GM20000 (cell line): ENCODE measurements around the gene FXYD2.

Experiments used
- DNase-seq: peaks from one replicate; pipeline ENCODE4 v3.0.0; 2012; ENCODE audit warnings: low spot score
- TF ChIP-seq, protein P1 (sequence below): IDR thresholded peaks from 2 replicates; pipeline ENCODE4 v1.5.1; 2012; ENCODE audit warnings: mild to moderate bottlenecking, control low read depth; ENCODE audit errors: extremely low read depth, missing control alignments

The FXYD2 gene

DNA sequence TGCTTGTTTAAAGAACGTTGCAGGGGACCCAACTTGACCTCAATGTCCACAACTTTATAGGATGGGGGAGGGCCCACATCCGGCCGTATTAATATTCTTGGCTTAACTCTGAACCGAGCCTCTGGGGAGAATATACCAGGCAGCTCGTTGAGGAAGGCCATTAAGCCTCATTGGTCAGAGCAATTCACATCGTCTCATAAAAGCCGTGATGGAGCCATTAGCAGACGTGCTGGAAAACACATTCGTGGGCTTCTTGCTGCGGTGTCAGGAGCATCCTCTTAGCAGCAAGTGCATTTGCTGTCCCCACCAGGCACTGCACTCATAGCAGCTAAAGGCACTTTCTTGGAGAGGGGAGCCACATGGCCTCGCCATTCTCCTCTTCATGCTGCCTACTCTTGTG, 42.4 kb downstream of the FXYD2 start:
- TF ChIP-seq, protein P1, sequence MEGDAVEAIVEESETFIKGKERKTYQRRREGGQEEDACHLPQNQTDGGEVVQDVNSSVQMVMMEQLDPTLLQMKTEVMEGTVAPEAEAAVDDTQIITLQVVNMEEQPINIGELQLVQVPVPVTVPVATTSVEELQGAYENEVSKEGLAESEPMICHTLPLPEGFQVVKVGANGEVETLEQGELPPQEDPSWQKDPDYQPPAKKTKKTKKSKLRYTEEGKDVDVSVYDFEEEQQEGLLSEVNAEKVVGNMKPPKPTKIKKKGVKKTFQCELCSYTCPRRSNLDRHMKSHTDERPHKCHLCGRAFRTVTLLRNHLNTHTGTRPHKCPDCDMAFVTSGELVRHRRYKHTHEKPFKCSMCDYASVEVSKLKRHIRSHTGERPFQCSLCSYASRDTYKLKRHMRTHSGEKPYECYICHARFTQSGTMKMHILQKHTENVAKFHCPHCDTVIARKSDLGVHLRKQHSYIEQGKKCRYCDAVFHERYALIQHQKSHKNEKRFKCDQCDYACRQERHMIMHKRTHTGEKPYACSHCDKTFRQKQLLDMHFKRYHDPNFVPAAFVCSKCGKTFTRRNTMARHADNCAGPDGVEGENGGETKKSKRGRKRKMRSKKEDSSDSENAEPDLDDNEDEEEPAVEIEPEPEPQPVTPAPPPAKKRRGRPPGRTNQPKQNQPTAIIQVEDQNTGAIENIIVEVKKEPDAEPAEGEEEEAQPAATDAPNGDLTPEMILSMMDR = no peak
- no peak for DNase-seq

DNA sequence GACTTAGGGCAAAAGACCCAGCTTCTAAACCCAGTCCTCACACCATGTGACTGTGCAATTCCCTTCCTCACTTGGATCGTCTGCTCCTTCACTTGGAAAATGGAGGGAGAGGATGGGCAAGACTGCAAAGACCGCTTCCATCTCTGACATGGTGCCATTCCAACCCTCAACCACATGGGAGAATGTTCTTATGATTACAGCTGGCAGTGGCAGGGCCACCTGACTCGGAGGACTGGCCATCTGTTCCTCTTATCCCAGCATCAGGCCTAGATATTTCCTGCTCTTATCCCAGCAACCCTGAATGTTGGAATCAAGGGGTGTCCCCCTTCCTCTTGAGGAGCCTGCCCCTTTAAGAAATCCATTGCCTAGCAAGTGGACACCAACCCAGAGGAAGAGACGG, 42.9 kb downstream of the FXYD2 start:
- DNase-seq = no peak

DNA sequence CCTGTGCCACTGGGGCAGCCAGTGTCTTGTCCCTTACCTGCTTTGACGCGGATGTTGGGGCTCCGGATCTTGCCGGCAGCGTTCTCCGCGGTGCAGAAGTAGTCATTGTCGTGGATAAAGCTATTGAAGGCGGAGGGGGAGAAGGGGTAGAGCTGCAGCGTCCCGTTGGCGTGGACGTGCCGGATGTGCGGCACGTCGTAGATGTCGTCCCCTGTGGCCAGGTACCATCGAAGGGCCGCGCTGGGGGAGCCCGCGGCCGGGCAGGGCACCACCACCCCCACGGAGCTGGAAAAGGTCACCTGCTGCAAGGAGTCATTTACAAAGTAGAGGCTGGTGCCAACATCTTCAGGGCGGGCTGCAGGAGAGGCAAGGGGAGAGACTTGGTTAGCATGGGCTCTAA, 44.1 kb downstream of the FXYD2 start:
- TF ChIP-seq, protein P1 = no peak
- DNase-seq = no peak

More for the DNA sequence above, 42.9 kb downstream of the FXYD2 start:
- TF ChIP-seq, protein P1 = no peak

DNA sequence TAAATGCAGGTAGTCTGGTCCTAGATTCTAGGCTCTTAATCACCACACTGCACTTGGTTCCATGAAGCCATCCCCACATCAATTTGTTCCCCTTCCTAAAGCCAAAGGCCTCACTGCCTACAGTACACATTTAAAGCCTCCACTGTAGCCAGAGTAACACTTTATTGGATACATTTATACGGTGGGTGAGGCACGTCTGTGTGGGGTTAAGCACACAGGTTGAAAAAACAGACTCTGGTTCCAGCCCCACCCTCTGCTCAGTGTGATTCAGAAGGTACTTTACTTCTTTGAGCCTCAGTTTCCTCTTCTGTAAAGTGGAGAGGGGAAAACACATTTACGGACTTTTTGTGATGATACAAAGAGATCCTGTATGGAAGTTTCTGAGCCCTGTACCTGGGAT, 50.0 kb downstream of the FXYD2 start:
- DNase-seq = no peak
- TF ChIP-seq, protein P1 = no peak

DNA sequence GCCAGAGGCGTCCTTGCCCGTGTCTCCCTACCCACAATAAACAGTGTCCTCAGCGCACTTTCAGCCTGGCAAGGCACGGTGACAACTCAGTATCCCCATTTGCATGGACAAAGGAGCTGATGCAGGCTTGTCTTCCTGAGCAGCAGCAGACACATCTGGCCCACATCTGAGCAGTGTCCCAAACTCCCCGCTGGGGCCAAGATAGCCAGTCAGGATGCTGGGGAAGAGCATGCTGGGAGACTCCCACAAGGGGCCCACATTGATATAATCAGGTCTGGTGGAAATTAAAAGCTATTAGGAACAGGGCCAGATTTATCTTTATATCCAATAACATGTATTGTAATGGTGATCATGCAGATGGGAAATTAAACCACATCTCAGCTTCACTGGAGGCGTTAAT, 52.2 kb downstream of the FXYD2 start:
- TF ChIP-seq, protein P1 = no peak
- no peak for DNase-seq

DNA sequence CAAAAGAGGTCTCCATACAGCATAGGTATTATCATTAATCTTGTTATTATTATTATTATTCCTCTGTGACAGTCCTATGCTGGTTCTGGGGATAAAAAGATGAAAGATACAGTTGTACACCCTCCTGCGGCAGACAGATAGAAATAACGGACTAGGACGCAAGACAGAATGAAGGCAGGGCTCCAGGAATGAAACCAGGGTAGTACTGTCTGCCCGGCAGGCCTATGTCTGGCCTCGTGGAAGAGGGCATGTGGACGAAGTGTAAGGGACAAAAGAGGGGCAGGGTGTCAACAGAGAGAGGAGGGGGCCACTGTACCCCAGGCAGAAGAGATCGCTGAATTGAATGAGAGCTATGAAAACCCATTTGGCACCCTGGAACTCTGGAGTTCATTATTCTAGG, 52.7 kb downstream of the FXYD2 start:
- no peak for DNase-seq
- TF ChIP-seq, protein P1 = no peak

DNA sequence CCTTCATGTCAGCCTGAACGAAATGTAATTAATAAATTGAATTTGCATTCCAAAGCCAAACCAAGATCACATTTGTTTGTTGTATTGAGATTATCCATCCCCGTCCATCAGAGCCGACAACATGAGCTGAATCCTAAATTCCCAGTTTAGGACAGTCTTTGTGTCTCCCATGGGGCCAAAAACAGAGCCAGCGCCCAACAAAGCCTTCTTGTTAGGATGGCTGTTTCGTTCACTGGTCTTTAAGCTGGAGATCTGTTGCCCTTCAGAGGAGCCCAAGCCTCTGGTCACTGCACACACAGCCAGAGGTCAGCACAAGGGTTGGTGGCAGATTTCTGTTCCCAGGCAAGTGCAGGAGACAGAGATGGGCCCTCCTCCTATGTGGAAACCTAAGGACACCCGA, 53.3 kb downstream of the FXYD2 start:
- TF ChIP-seq, protein P1 = no peak

More for the DNA sequence above, 53.3 kb downstream of the FXYD2 start:
- DNase-seq = no peak
